Measurements from ENCODE around the gene SCN2B. TPM values are rescaled to one million over a fixed set of nuclear protein-coding genes. Genes with fewer than 3 reads are reported as not detected.
"Not testable (repeated sequence)": the region's sequence is repeated elsewhere in the genome, so short reads cannot be mapped to it uniquely, and the experiment has no call there.

The SCN2B gene
- total and polyA plus RNA-seq, 8 donors = 0.12 to 0.92 (median 0.29) TPM; not detected in 3

- no peak overlapping the region for H3K4me3 ChIP-seq
- no peaks in the 10 kb centered on the region for H3K27me3 ChIP-seq
- peaks cover 0 to 6% (median 0%) of the 10 kb centered on the region in 4 donors for H3K36me3 ChIP-seq
- 73 to 85% (median 79%) methylated on average over 6 of the region's 6 CpGs for WGBS, 5 donors
- intact Hi-C loops (cut with DNase I; ENCODE audit: low total_unique reads) = loop anchor here (10.0 kb wide), 1 partner anchor 96 kb away; no protein-coding TSS in a partner anchor
- no peak for DNase-seq
- H3K9me3 ChIP-seq = no peaks in the 10 kb centered on the region
- TF ChIP-seq EP300 (IDR thresholded peaks at IDR 0.05) (no peak), POLR2AphosphoS5 (IDR thresholded peaks at IDR 0.05) (no peak), CTCF (IDR thresholded peaks at IDR 0.05) (no peak), POLR2A (IDR thresholded peaks at IDR 0.05) (no peak)
- H3K4me1 ChIP-seq = peaks cover 9 to 39% (median 23%) of the 10 kb centered on the region in 4 donors
- H3K27ac ChIP-seq = no peak overlapping the region
Observed at GRCh38 chr11:118199135-118199534, 22.7 kb upstream of the SCN2B start.

GRCh38 chr11:118198370-118198769, 21.9 kb upstream of the SCN2B start:
- peak overlapping the region in 1 of 5 donors; percentile 16 for H3K27ac ChIP-seq
- peak; percentile 83 to 92 for DNase-seq
- H3K9me3 ChIP-seq = no peaks in the 10 kb centered on the region
- intact Hi-C loops (cut with DNase I; ENCODE audit: low total_unique reads) = loop anchor here (10.0 kb wide), 1 partner anchor 96 kb away; no protein-coding TSS in a partner anchor
- TF ChIP-seq EP300 (IDR thresholded peaks at IDR 0.05) (no peak), CTCF (IDR thresholded peaks at IDR 0.05) (peak in 5 of 7 experiments; percentile 77 to 92 (median 81)), POLR2AphosphoS5 (IDR thresholded peaks at IDR 0.05) (peak in 1 of 3 donors; percentile 45)
- H3K4me1 ChIP-seq = peaks cover 9 to 43% (median 25%) of the 10 kb centered on the region in 4 donors
- peaks cover 0 to 6% (median 0%) of the 10 kb centered on the region in 4 donors for H3K36me3 ChIP-seq
- no peaks in the 10 kb centered on the region for H3K27me3 ChIP-seq
- 0 to 1% (median 1%) methylated on average over 8 to 9 of the region's 9 CpGs for WGBS, 5 donors
- peak overlapping the region in 1 of 4 donors; percentile 20 for H3K4me3 ChIP-seq

GRCh38 chr11:118194835-118195627, 18.6 kb upstream of the SCN2B start:
- Histone ChIP-seq H3K4me3 (no peak overlapping the region), H3K4me1 (peaks cover 9 to 36% (median 25%) of the 10 kb centered on the region in 4 donors), H3K27ac (peak overlapping the region; percentile 31 to 62 (median 60)), H3K36me3 (peaks cover 0 to 6% (median 0%) of the 10 kb centered on the region in 4 donors), H3K9me3 (peaks cover 0 to 7% (median 0%) of the 10 kb centered on the region in 4 donors), H3K27me3 (no peaks in the 10 kb centered on the region)
- intact Hi-C loops (cut with DNase I; ENCODE audit: low total_unique reads) = loop anchor here (10.0 kb wide), 1 partner anchor 100 kb away; no protein-coding TSS in a partner anchor
- TF ChIP-seq POLR2A (IDR thresholded peaks at IDR 0.05) (no peak), POLR2AphosphoS5 (IDR thresholded peaks at IDR 0.05) (peak; percentile 63 to 90 (median 70)), CTCF (IDR thresholded peaks at IDR 0.05) (no peak), EP300 (IDR thresholded peaks at IDR 0.05) (no peak)
- 19 to 33% (median 24%) methylated on average over 9 to 10 of the region's 10 CpGs for WGBS, 5 donors
- DNase-seq = peak; percentile 94

GRCh38 chr11:118193910-118194566, 17.6 kb upstream of the SCN2B start:
- peaks cover 0 to 7% (median 0%) of the 10 kb centered on the region in 4 donors for H3K9me3 ChIP-seq
- H3K4me1 ChIP-seq = peaks cover 9 to 36% (median 25%) of the 10 kb centered on the region in 4 donors
- no peaks in the 10 kb centered on the region for H3K27me3 ChIP-seq
- H3K36me3 ChIP-seq = peaks cover 0 to 6% (median 0%) of the 10 kb centered on the region in 4 donors
- TF ChIP-seq EP300 (IDR thresholded peaks at IDR 0.05) (no peak), CTCF (IDR thresholded peaks at IDR 0.05) (no peak), POLR2A (IDR thresholded peaks at IDR 0.05) (no peak), POLR2AphosphoS5 (IDR thresholded peaks at IDR 0.05) (no peak)
- 58 to 74% (median 60%) methylated on average over 6 of the region's 6 CpGs for WGBS, 5 donors
- H3K4me3 ChIP-seq = no peak overlapping the region
- H3K27ac ChIP-seq = peak overlapping the region in 3 of 5 donors; percentile 3 to 62 (median 60)
- DNase-seq = no peak
- intact Hi-C loops (cut with DNase I; ENCODE audit: low total_unique reads) = loop anchor here (10.0 kb wide), 1 partner anchor 101 kb away; no protein-coding TSS in a partner anchor

GRCh38 chr11:118192817-118193216, 16.4 kb upstream of the SCN2B start:
- H3K27ac ChIP-seq, H3K36me3 ChIP-seq, H3K27me3 ChIP-seq, DNase-seq, H3K4me3 ChIP-seq, H3K9me3 ChIP-seq: not testable (repeated sequence)
- intact Hi-C loops (cut with DNase I; ENCODE audit: low total_unique reads) = loop anchor here (10.0 kb wide), 1 partner anchor 102 kb away; no protein-coding TSS in a partner anchor
- 88 to 90% (median 89%) methylated on average over 5 of the region's 5 CpGs for WGBS, 5 donors
- peaks cover 9 to 23% (median 18%) of the 10 kb centered on the region in 4 donors for H3K4me1 ChIP-seq

- not testable (repeated sequence) for H3K4me3 ChIP-seq, H3K36me3 ChIP-seq, H3K27ac ChIP-seq, H3K27me3 ChIP-seq, DNase-seq, H3K9me3 ChIP-seq
- WGBS, 5 donors = 44 to 70% (median 59%) methylated on average over 2 of the region's 2 CpGs
- peaks cover 9 to 20% (median 18%) of the 10 kb centered on the region in 4 donors for H3K4me1 ChIP-seq
- intact Hi-C loops (cut with DNase I; ENCODE audit: low total_unique reads) = loop anchor here (10.0 kb wide), 1 partner anchor 104 kb away; no protein-coding TSS in a partner anchor
Observed at GRCh38 chr11:118190942-118191506, 14.6 kb upstream of the SCN2B start.

All from stomach (tissue), 9 donors.